HepG2 (cell line): Measurements from ENCODE around the gene SRP19. TPM values are rescaled to one million over a fixed set of nuclear protein-coding genes. Genes with fewer than 3 reads are reported as not detected.

Experiments used
- ARID2 ChIP-seq: sonication (generic); formaldehyde crosslinking; IDR thresholded peaks from 2 replicates; pipeline ENCODE4 v1.8.1; 2022; ENCODE audit warnings: mild to moderate bottlenecking, missing genetic modification reagents, borderline replicate concordance
- ARNT ChIP-seq: fragments of 450-650 bp; IDR thresholded peaks from 2 replicates; pipeline ENCODE4 v1.6.1; 2017
- ATF6 ChIP-seq: sonication (generic); formaldehyde crosslinking; conservative IDR thresholded peaks from 2 replicates; pipeline ENCODE4 v1.4.0; 2020; ENCODE audit warnings: missing genetic modification reagents
- BRF2 ChIP-seq: sonication (generic); formaldehyde crosslinking; IDR thresholded peaks from 2 replicates; pipeline ENCODE4 v1.8.1; 2022; ENCODE audit warnings: mild to moderate bottlenecking, missing genetic modification reagents
- NKX3-1 ChIP-seq: sonication (generic); formaldehyde crosslinking; IDR thresholded peaks from 2 replicates; pipeline ENCODE4 v1.5.0; 2020; ENCODE audit warnings: missing genetic modification reagents
- NONO ChIP-seq, 2 experiments: fragments of 450-650 bp in 1 of 2; sonication (generic) in 1 of 2; formaldehyde crosslinking in 1 of 2; IDR thresholded peaks in 1 of 2; conservative IDR thresholded peaks in 1 of 2; 2 replicates each; pipeline versions ENCODE4 v1.6.1 to v1.8.0; 2017 to 2022; ENCODE audit warnings: mild to moderate bottlenecking in 1 of 2, missing genetic modification reagents in 1 of 2, moderate library complexity in 1 of 2
- NR3C1 ChIP-seq: sonication (generic); formaldehyde crosslinking; IDR thresholded peaks from 2 replicates; pipeline ENCODE4 v1.4.0; 2020; ENCODE audit warnings: missing genetic modification reagents
- PTBP1 ChIP-seq: fragments of 200-400 bp; formaldehyde crosslinking; IDR thresholded peaks from 2 replicates; pipeline ENCODE4 v1.6.1; 2018; ENCODE audit warnings: low read length, low read depth; ENCODE audit not compliant: poor library complexity, severe bottlenecking
- RFX3 ChIP-seq: IDR thresholded peaks from 2 replicates; pipeline ENCODE4 v1.6.1; 2016; ENCODE audit warnings: missing biosample characterization, missing genetic modification reagents
- SNRNP70 ChIP-seq: fragments of 200-400 bp; formaldehyde crosslinking; IDR thresholded peaks from 2 replicates; pipeline ENCODE4 v1.6.1; 2017; ENCODE audit warnings: mild to moderate bottlenecking, low read depth, low read length, moderate library complexity
- ZGPAT ChIP-seq: IDR thresholded peaks from 2 replicates; pipeline ENCODE4 v1.6.1; 2016; ENCODE audit warnings: mild to moderate bottlenecking
- ZNF18 ChIP-seq: sonication (generic); formaldehyde crosslinking; IDR thresholded peaks from 2 replicates; pipeline ENCODE4 v1.8.0; 2022; ENCODE audit warnings: mild to moderate bottlenecking, missing genetic modification reagents; ENCODE audit not compliant: insufficient replicate concordance
- ZNF564 ChIP-seq: sonication (generic); formaldehyde crosslinking; IDR thresholded peaks from 2 replicates; pipeline ENCODE4 v1.8.1; 2023; ENCODE audit warnings: mild to moderate bottlenecking, missing genetic modification reagents
- ZNF672 ChIP-seq: sonication (generic); formaldehyde crosslinking; IDR thresholded peaks from 2 replicates; pipeline ENCODE4 v1.8.1; 2022; ENCODE audit warnings: missing genetic modification reagents
- ZNF761 ChIP-seq: sonication (generic); formaldehyde crosslinking; conservative IDR thresholded peaks from 2 replicates; pipeline ENCODE4 v1.4.0; 2020; ENCODE audit warnings: mild to moderate bottlenecking, missing genetic modification reagents
- ZNF879 ChIP-seq: sonication (generic); formaldehyde crosslinking; IDR thresholded peaks from 2 replicates; pipeline ENCODE4 v1.8.1; 2023; ENCODE audit warnings: missing genetic modification reagents
- ZSCAN21 ChIP-seq: sonication (generic); formaldehyde crosslinking; IDR thresholded peaks from 2 replicates; pipeline ENCODE4 v1.8.0; 2022; ENCODE audit warnings: mild to moderate bottlenecking, missing genetic modification reagents, moderate library complexity, borderline replicate concordance
- ZXDC ChIP-seq: sonication (generic); formaldehyde crosslinking; IDR thresholded peaks from 2 replicates; pipeline ENCODE4 v1.5.0; 2020; ENCODE audit warnings: mild to moderate bottlenecking, missing genetic modification reagents
- polyA plus RNA-seq, 8 experiments: library from polyadenylated mRNA; depleted of rRNA in 3 of 8; stranded (reverse) in 7 of 8; unstranded in 1 of 8; fragments of >200 nt; fragmentation: Illumina TruSeq in 4 of 8; extraction: Trizol in 4 of 8; gene quantifications; 2 replicates each; pipeline versions ENCODE4 v1.2.1 to v1.2.3, GENCODE V29; 2011 to 2016; ENCODE audit warnings: low read depth in 4 of 8, missing spikeins in 1 of 8, mixed read lengths in 1 of 8; ENCODE audit not compliant: insufficient read depth in 1 of 8
- total RNA-seq, 5 experiments: library from RNA; depleted of rRNA; stranded (reverse); fragments of >200 nt; fragmentation: Illumina TruSeq; extraction: Trizol; gene quantifications; 2 replicates each; pipeline ENCODE4 v1.2.3, GENCODE V29; 2016; ENCODE audit warnings: low read depth in 1 of 5
- TF ChIP-seq, protein P1 (sequence below): sonication (generic); formaldehyde crosslinking; IDR thresholded peaks from 2 replicates; pipeline ENCODE4 v1.4.0; 2020; ENCODE audit warnings: missing genetic modification reagents, low read depth, mild to moderate bottlenecking, borderline replicate concordance

Gene SRP19
- total and polyA plus RNA-seq, 2 of the 13 experiments (the other 11 are each of a cell fraction or from before 2014, with no cell fraction given) = 46.9 to 143 TPM

- TF ChIP-seq BRF2 (CRISPR knock-in tag) (peak; percentile 95), NR3C1 (CRISPR knock-in tag) (no peak), RFX3 (CRISPR knock-in tag) (no peak), ZNF564 (no peak), ZXDC (peak; percentile 41; the same call in 1 of the 2 replicates), NKX3-1 (CRISPR knock-in tag) (peak; percentile 97), ARNT (no peak), ZSCAN21 (CRISPR knock-in tag) (peak; percentile 66), ZNF761 (0 out of 2 replicates have a peak, but pooled peaks have one; percentile 47), NONO (IDR thresholded peaks at IDR 0.05) (no peak), NONO (CRISPR knock-in tag; conservative IDR thresholded peaks at IDR 0.05) (no peak; the same call in 1 of the 2 replicates), ARID2 (CRISPR knock-in tag) (peak; percentile 84; the same call in 1 of the 2 replicates), SNRNP70 (no peak), ZNF672 (CRISPR knock-in tag) (no peak), ZGPAT (CRISPR knock-in tag) (peak; percentile 90), PTBP1 (no peak), ZNF18 (CRISPR knock-in tag) (peak; percentile 70), ATF6 (CRISPR knock-in tag) (peak; percentile 74; the same call in 1 of the 2 replicates), ZNF879 (CRISPR knock-in tag) (peak; percentile 92; the same call in 1 of the 2 replicates)
- TF ChIP-seq, protein P1, sequence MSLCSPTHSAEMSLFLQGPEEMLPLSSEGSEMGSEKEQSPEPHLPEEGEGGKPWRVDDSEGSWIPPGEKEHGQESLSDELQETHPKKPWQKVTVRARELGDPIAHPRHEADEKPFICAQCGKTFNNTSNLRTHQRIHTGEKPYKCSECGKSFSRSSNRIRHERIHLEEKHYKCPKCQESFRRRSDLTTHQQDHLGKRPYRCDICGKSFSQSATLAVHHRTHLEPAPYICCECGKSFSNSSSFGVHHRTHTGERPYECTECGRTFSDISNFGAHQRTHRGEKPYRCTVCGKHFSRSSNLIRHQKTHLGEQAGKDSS (CRISPR knock-in tag) = no peak; the same call in 1 of the 2 replicates
These were observed at the start of gene SRP19 (continued) for GRCh38 chr5:112860929-112861637.
